HG02970 (cell line): ENCODE data around the gene DEPDC7.
"Not testable (repeated sequence)": the region's sequence is repeated elsewhere in the genome, so short reads cannot be mapped to it uniquely, and the experiment has no call there.

Experiments
- ATAC-seq: cut with Tn5 transposase; IDR thresholded peaks from one replicate; pipeline ENCODE4 v1.9.1; 2021; ENCODE audit warnings: mild to moderate bottlenecking, moderate library complexity, moderate number of reproducible peaks; ENCODE audit not compliant: unreplicated experiment, low FRiP score

The DEPDC7 gene

GRCh38 chr11:33015621-33016551 is at the start of gene DEPDC7:
TSS of gene DEPDC7 (plus strand) at chr11:33015878. CDS start at chr11:33015956, 78 bp downstream.
- peak; percentile 79 for ATAC-seq

DNA sequence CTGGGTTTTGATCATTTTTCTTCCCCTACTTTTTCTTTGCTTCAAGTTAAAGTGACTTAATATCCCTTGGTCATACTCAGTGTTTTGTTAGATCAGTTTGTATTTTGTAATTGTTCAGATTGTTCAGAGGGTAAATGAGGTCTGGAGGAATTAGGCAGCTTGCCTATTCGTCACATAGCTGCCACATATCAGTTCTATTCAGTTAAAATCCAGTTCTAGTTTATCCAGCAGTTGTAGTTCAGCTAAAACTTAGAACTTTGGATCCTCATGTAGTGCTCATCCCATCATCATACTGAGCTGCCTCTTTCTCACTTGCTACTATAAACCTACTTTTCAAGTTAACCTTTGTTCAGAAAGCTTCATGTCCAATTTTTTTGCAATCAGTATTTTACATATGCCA is 47.1 kb upstream of the DEPDC7 start:
- no peak for ATAC-seq

DNA sequence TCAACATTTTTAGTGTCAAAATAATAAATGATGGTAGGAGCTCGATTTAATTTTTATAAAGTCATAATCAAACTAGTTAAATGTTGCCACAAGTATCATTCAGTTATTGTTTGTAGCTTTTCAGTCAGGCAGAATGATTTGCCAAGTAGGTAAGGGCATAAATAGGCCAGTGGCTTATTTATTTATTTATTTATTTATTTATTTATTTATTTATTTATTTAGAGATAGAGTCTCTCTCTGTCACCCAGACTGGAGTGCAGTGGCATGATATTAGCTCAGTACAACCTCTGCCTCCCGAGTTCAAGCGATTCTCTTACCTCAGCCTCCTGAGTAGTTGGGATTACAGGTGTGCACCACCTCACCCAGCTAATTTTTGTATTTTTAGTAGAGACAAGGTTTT is 43.4 kb upstream of the DEPDC7 start:
- ATAC-seq, result not testable (repeated sequence)

- no peak for ATAC-seq
Observed at GRCh38 chr11:32972781-32973180, 42.9 kb upstream of the DEPDC7 start.

- no peak for ATAC-seq
Observed at GRCh38 chr11:32982626-32983025, 33.1 kb upstream of the DEPDC7 start.

- ATAC-seq, result no peak
Observed at GRCh38 chr11:32983506-32983905, 32.2 kb upstream of the DEPDC7 start.

GRCh38 chr11:32985600-32985999 is 30.1 kb upstream of the DEPDC7 start:
- ATAC-seq, result no peak

DNA sequence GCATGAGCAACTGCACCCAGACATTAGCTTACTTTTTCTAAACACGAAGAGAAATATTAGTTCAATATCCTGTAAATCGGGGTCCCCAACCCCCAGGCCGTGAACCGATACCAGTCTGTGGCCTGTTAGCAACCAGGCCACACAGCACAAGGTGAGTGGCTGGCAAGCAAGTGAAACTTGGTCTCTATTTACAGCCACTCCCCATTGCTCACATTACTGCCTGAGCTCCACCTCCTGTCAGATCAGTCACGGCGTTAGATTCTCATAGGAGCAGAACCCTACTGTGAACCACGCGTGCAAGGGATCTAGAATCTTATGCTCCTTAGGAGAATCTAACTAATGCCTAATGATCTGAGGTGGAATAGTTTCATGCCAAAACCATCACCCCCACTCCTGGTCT is 27.8 kb upstream of the DEPDC7 start:
- ATAC-seq, result no peak

DNA sequence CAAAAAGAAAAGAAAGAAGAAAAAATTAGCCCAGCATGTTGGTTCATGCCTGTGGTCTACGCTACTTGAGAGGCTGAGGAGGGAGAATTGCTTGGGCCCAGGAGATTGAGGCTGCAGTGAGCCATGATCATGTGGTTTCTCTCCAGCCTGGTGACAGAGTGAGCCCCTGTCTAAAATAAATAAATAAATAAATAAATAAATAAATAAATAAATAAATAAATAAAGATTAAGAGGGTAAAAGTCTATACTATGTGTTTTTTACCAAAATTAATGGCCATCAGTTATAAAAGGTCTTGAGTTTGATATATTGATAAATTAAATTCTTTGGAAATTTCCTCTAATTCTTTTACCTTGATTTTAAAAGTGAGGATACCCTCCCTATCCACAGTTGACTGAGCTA is 25.2 kb upstream of the DEPDC7 start:
- no peak for ATAC-seq

DNA sequence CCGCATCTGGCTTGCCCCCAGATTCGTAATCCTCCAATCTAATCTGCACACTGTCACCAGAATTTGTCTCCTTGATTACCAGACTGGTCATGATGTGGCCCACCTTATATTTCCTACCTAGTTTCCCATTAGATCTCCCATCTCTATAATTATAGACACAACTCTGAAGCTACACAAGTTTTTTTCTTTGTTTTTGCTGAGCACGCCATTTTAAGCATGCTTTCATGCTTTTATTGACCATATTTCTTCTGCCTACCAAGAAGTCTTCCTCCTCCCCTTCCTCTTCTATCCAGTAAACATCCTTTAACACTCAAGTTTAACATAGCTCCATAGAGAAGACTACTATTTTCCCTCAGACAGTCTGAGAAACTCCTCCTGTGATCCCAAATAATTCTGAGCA is 24.3 kb upstream of the DEPDC7 start:
- no peak for ATAC-seq

GRCh38 chr11:32991898-32992297 is 23.8 kb upstream of the DEPDC7 start:
- no peak for ATAC-seq

GRCh38 chr11:33000181-33000580 is 15.5 kb upstream of the DEPDC7 start:
- ATAC-seq, result no peak

DNA sequence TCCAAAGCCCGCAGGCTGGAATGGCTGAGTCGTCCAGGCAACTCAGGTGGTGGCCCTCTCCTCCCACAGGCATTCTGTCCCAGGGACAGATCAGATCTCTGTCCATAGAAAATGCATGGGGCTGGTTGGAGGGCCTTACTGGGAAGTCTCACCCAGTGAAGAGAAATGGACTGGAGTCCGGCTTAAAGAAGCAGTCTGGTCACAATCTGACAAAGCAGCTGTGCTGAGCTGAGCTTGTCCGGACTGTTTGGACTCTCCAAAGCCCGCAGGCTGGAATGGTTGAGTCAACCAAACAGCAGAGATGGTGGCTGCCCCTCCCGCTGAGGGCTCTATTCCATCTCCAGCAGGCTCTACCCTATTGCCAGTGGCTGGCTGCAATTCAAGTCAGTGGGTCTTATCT is 14.4 kb upstream of the DEPDC7 start:
- ATAC-seq, result no peak

DNA sequence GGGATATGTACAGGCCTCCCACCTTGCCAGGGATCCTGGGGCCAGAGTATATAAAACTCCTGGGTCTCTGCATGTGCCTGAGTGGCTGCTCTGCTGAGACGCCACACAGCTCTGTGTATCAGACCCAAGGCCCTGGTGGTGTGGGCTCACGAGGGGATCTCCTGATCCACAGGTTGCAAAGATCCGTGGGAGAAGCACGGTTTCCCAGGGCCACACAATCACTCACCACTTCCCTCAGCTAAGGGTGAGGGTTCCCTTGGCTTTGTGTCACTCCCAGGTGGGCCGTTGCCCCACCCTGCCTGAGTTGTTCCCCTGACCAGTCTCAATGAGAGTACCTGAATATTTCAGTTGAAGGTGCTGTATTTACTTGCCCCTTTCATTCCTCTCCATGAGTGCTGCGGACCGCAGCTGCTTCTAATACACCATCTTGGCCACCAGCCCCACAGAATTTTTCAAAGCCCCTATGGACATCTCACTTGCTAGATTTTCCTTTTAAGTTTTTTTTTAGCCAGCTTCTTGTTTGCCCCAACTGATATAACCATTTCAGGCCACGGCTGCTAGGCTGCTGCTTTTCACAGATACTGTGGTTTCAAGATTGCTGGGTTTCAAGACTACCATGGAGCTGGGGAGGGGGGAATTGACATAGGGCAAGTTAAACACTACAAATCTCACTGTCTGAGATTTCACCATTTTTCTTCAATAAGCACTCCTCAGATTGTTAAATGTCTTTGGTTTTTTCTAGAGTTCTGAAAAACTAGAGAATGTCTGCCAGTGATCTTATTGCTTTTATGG is 13.7 kb upstream of the DEPDC7 start:
- ATAC-seq, result no peak

GRCh38 chr11:33005175-33005574 is 10.5 kb upstream of the DEPDC7 start:
- no peak for ATAC-seq

- ATAC-seq, result no peak
Observed at GRCh38 chr11:33006010-33006409, 9.7 kb upstream of the DEPDC7 start.

DNA sequence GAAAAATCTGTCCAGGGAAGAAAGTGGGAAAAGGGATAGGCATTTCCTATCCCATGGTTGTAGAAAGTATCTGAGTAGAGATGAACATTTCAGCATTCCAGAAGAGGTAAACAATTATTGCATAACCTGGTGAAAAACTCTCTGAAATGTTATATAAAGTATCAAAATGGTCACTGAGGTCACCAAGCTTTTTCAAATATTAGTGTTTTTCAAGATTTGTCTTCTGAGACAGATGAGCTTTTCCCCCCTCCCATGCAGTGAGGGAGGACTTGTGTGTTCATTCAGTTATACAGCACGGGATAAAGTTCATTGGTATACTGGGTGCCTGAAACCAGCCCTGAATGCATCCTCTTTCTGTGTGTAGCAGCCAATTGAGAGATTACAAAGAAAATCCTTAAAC is 1.9 kb upstream of the DEPDC7 start:
- no peak for ATAC-seq

DNA sequence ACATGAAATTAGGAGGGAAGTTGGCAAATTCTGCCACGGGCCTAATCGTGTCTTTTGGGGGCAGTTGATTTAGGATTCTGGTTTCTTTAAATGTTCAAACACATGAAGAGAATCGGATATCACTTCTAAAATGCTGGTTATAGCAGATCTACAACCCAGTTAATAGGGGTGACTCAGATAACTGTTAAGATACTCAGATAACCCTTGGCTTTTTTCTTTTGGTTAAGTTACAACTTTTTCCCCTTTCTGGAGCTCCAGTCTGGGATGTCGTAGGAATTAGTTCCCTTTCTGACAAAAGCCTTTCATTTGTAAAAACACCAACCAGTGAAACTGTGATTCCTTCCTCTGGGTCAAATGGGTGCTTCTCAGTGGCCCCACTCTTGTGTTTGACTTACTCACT is 976 bp downstream of the DEPDC7 start:
- no peak for ATAC-seq

- no peak for ATAC-seq
Observed at GRCh38 chr11:33017478-33017877, 1.8 kb downstream of the DEPDC7 start.

GRCh38 chr11:33017965-33018364 is 2.3 kb downstream of the DEPDC7 start:
- ATAC-seq, result no peak

DNA sequence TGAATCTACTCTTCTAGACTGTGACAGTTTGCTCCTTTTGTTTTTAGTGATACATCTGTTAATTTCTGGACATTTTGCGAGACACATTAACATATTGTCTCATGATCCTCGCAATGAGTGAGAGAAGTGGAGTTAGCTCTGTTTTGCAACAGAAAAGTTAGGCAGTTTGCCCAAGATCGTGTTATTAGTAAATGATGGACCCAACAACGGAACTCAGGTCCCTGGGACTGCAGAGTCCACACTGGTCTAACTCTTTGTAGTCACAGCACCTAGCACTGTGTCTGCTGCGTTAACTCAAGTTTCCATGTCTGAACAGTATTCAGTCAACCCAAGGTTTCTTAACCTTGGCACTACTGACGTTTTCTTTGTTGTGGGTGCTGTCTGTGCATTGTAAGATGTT is 3.2 kb downstream of the DEPDC7 start:
- ATAC-seq, result no peak

GRCh38 chr11:33021501-33021900 is 5.8 kb downstream of the DEPDC7 start:
- no peak for ATAC-seq
